Naive thymus-derived CD4-positive, alpha-beta T cell (primary cell): ENCODE data around the gene MYCBP2. TPM values are rescaled to one million over a fixed set of nuclear protein-coding genes. Genes with fewer than 3 reads are reported as not detected.
A peak's percentile ranks its signal among the peaks of the same experiment; 100 is the strongest.
"Not testable (repeated sequence)": the region's sequence is repeated elsewhere in the genome, so short reads cannot be mapped to it uniquely, and the experiment has no call there.

ENCODE experiments used
- ATAC-seq: fragments of 150-1000 bp; cut with Tn5 transposase; 2 replicates; pipeline ENCODE4 v1.10.0; 2021; ENCODE audit warnings: mild to moderate bottlenecking, moderate library complexity
- CTCF ChIA-PET: fragments of 350-600 bp; sonication (Branson Sonifier 250); formaldehyde crosslinking; loops from one replicate; lab custom pipeline; 2021; ENCODE audit warnings: antibody characterized with exemption; lab: Charles Lee
- POLR2A ChIA-PET: fragments of 350-600 bp; sonication (Branson Sonifier 250); formaldehyde crosslinking; loops from one replicate; lab custom pipeline; 2021; ENCODE audit warnings: antibody characterized with exemption, inconsistent platforms; lab: Charles Lee
- DNase-seq, 9 donors: peaks; one replicate each; pipeline versions ENCODE4 v3.0.0 to v3.0.0-alpha.2; 2020 to 2022; ENCODE audit warnings: mixed read lengths in 1 of 9
- H3K27ac ChIP-seq: one replicate; pipeline ENCODE4 v1.7.0; 2013; ENCODE audit warnings: mild to moderate bottlenecking, low read depth, low read length, moderate library complexity
- H3K27me3 ChIP-seq, 2 donors: one replicate each; pipeline ENCODE4 v1.7.0; 2013; ENCODE audit warnings: low read length in 2 of 2, mild to moderate bottlenecking in 2 of 2, moderate library complexity in 2 of 2; ENCODE audit not compliant: control insufficient read depth in 2 of 2, insufficient read depth in 2 of 2
- H3K36me3 ChIP-seq, 3 experiments: 1 replicate in 2 of 3; 2 replicates in 1 of 3; pipeline ENCODE4 v1.7.0; 2013; ENCODE audit warnings: low read length in 3 of 3, mild to moderate bottlenecking in 3 of 3, moderate library complexity in 1 of 3; ENCODE audit not compliant: insufficient read depth in 3 of 3, control insufficient read depth in 2 of 3
- H3K4me1 ChIP-seq, 2 donors: one replicate each; pipeline ENCODE4 v1.7.0; 2013; ENCODE audit warnings: low read length in 2 of 2, mild to moderate bottlenecking in 2 of 2, moderate library complexity in 1 of 2; ENCODE audit not compliant: control insufficient read depth in 2 of 2, insufficient read depth in 2 of 2
- H3K4me3 ChIP-seq: 2 replicates; pipeline ENCODE4 v1.7.0; 2013; ENCODE audit warnings: mild to moderate bottlenecking, low read length
- H3K9me3 ChIP-seq, 3 experiments: 1 replicate in 2 of 3; 2 replicates in 1 of 3; pipeline ENCODE4 v1.7.0; 2013; ENCODE audit warnings: low read length in 3 of 3; ENCODE audit not compliant: control insufficient read depth in 2 of 3
- H3K27ac Mint-ChIP-seq, 9 donors: one replicate each; pipeline ENCODE4 v1.8.0; 2020 to 2022; ENCODE audit warnings: mixed read lengths in 9 of 9, mild to moderate bottlenecking in 8 of 9, moderate library complexity in 5 of 9, inconsistent platforms in 2 of 9
- H3K27me3 Mint-ChIP-seq, 5 donors: one replicate each; pipeline ENCODE4 v1.8.0; 2021 to 2022; ENCODE audit warnings: mixed read lengths in 5 of 5, mild to moderate bottlenecking in 1 of 5
- H3K36me3 Mint-ChIP-seq, 5 donors: one replicate each; pipeline ENCODE4 v1.8.0; 2020 to 2022; ENCODE audit warnings: mixed read lengths in 5 of 5, mild to moderate bottlenecking in 3 of 5, inconsistent platforms in 1 of 5
- H3K4me1 Mint-ChIP-seq, 7 donors: one replicate each; pipeline ENCODE4 v1.8.0; 2020 to 2022; ENCODE audit warnings: mixed read lengths in 7 of 7, mild to moderate bottlenecking in 3 of 7, inconsistent platforms in 1 of 7
- H3K4me3 Mint-ChIP-seq, 10 donors: one replicate each; pipeline ENCODE4 v1.8.0; 2020 to 2022; ENCODE audit warnings: mild to moderate bottlenecking in 10 of 10, mixed read lengths in 10 of 10, moderate library complexity in 6 of 10, inconsistent platforms in 2 of 10
- H3K9me3 Mint-ChIP-seq, 11 donors: one replicate each; pipeline ENCODE4 v1.8.0; 2020 to 2022; ENCODE audit warnings: mixed read lengths in 11 of 11, mild to moderate bottlenecking in 4 of 11, inconsistent platforms in 1 of 11, moderate library complexity in 1 of 11
- intact Hi-C, 2 donors: fragments of 100-400 bp; cut with micrococcal nuclease; formaldehyde crosslinking; loops; one replicate each; pipeline ENCODE4 v1.15.1; 2023
- polyA plus RNA-seq, 2 donors: library from polyadenylated mRNA; unstranded; fragments of 300-500 nt; fragmentation: Illumina TruSeq; gene quantifications; one replicate each; pipeline ENCODE4 v1.2.3, GENCODE V29; 2021
- total RNA-seq, 6 experiments: library from RNA in 5 of 6; stranded (reverse) in 5 of 6; gene quantifications; 1 replicate in 5 of 6; 2 replicates in 1 of 6; pipeline ENCODE4 v1.2.3 and lab custom pipeline; 2021 to 2026

MYCBP2 gene
- total and polyA plus RNA-seq, 7 experiments from 2014 or later, result 38.8 to 216 (median 162) TPM

DNA sequence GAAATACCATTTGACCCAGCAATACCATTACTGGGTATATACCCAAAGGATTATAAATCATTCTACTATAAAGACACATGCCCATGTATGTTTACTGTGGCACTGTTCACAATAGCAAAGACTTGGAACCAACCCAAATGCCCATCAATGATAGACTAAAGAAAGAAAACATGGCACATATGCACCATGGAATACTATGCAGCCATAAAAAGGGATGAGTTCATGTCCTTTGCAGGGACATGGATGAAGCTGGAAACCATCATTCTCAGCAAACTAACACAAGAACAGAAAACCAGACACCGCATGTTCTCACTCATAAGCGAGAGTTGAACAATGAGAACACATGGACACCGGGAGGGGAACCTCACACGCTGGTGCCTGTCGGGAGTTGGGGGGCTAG, 317.2 kb downstream of the MYCBP2 start:
- H3K4me3 Mint-ChIP-seq, DNase-seq, H3K27me3 Mint-ChIP-seq, H3K27me3 ChIP-seq, H3K4me3 ChIP-seq, CTCF ChIA-PET, intact Hi-C loops, H3K9me3 Mint-ChIP-seq, ATAC-seq, H3K4me1 ChIP-seq, H3K27ac ChIP-seq, H3K9me3 ChIP-seq: not testable (repeated sequence)
- Mint-ChIP-seq H3K4me1 (peaks cover 8 to 64% (median 58%) of the 10 kb centered on the region in 7 donors), H3K27ac (peak overlapping the region in 5 of 9 donors; percentile 6 to 65 (median 53)), H3K36me3 (peaks cover 7 to 58% (median 34%) of the 10 kb centered on the region in 5 donors)
- peaks cover 6 to 65% (median 46%) of the 10 kb centered on the region in 3 experiments for H3K36me3 ChIP-seq
- POLR2A ChIA-PET, result interaction anchor here (2.1 kb wide), 1 partner anchor 17 kb away, joined by 6 read pairs; no protein-coding TSS in a partner anchor

DNA sequence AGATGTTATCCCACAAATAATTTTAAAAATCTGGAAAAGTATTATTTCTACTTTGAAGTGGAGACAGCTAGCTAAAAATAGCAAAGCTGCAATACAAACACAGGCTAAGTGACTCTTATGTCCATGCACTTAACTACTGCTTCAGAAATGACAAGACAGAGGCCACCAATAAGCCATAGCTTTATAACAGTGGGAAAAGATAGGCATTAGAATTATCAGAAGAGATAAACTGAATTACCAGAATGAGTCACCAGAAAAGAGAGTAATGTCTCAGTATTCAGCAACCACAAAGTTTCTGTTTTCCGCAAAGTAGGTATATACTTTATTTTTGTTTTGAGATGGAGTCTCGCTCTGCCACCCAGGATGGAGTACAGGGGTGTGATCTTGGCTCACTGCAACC, 317.9 kb downstream of the MYCBP2 start:
- ChIA-PET POLR2A (interaction anchor here (1.0 to 2.1 kb wide), 2 partner anchors 16 to 17 kb away, joined by 5 to 6 read pairs; partner anchors contain the start of gene FBXL3), CTCF (no interaction called here)
- Histone ChIP-seq H3K27ac (no peak overlapping the region), H3K9me3 (no peaks in the 10 kb centered on the region), H3K27me3 (no peaks in the 10 kb centered on the region), H3K4me3 (no peak overlapping the region), H3K36me3 (peaks cover 6 to 58% (median 41%) of the 10 kb centered on the region in 3 experiments), H3K4me1 (peaks cover 3 to 6% of the 10 kb centered on the region in 2 donors)
- peaks cover 5 to 63% (median 51%) of the 10 kb centered on the region in 7 donors for H3K4me1 Mint-ChIP-seq
- intact Hi-C loops, result no loop called here
- no peaks in the 10 kb centered on the region for H3K27me3 Mint-ChIP-seq
- H3K27ac Mint-ChIP-seq, result peak overlapping the region in 7 of 9 donors; percentile 6 to 70 (median 55)
- H3K36me3 Mint-ChIP-seq, result peaks cover 4 to 52% (median 26%) of the 10 kb centered on the region in 5 donors
- no peak for DNase-seq
- no peak for ATAC-seq
- peaks cover 0 to 1% (median 0%) of the 10 kb centered on the region in 11 donors for H3K9me3 Mint-ChIP-seq
- no peak overlapping the region for H3K4me3 Mint-ChIP-seq

DNA sequence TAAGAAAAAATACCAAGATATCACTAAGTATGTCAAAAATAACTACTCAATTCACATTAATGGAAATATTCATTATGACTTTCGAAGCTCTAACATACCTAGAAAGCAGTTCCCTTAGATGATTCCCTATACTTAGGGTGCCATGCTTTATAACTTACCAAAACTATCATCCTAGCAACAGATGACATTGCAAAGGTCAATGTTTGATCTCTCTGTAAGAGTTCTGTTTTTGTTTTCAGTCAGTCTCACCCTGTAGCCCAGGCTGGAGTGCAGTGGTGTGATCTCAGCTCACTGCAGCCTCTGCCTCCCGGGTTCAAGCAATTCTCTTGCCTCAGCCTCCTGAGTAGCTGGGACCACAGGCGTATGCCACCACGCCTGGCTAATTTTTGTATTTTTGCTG, 318.6 kb downstream of the MYCBP2 start:
- H3K9me3 Mint-ChIP-seq, H3K4me3 ChIP-seq, DNase-seq, H3K27me3 Mint-ChIP-seq, H3K27ac ChIP-seq, H3K4me1 ChIP-seq, H3K9me3 ChIP-seq, intact Hi-C loops, H3K4me3 Mint-ChIP-seq, ATAC-seq, H3K27me3 ChIP-seq: not testable (repeated sequence)
- Mint-ChIP-seq H3K36me3 (peaks cover 4 to 45% (median 22%) of the 10 kb centered on the region in 5 donors), H3K4me1 (peaks cover 2 to 56% (median 44%) of the 10 kb centered on the region in 7 donors), H3K27ac (peak overlapping the region in 4 of 9 donors; percentile 6 to 38 (median 35))
- ChIA-PET POLR2A (interaction anchor here (0.6 to 2.1 kb wide), 4 partner anchors 15 to 115 kb away, joined by 3 to 6 read pairs (median 4); partner anchors contain the start of gene FBXL3), CTCF (interaction anchor here (0.6 kb wide), 1 partner anchor 470 kb away, joined by 3 read pairs; no protein-coding TSS in a partner anchor)
- peaks cover 0 to 51% (median 39%) of the 10 kb centered on the region in 3 experiments for H3K36me3 ChIP-seq

DNA sequence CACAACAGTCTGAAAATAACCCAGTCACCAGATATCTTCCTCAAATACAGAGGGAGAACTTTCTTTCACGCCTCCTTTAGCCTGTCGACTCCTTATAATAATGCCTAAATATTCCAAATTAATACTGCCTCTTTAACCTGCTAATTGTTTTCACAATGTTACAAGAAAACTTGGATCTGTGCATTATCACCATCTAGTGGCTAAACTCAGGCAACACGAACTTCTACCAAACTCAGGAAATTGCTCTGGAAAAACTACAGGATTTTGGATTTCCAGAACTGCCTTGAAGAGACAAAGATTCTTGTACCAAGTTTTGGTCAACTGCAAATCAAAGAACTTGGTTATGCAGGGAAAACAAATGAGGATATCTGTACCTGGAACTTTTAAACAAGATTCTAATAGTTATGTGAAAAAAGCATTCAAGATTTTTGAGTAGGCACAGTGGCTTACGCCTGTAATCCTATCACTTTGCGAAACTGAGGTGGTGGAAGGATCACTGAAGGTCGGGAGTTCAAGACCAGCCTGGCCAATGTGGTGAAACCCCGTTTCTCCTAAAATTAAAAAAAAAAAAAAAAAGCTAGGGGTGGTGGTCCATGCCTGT, 324.2 kb downstream of the MYCBP2 start:
- Mint-ChIP-seq H3K4me3 (peak overlapping the region in 1 of 10 donors; percentile 2), H3K36me3 (peaks cover 5 to 36% (median 22%) of the 10 kb centered on the region in 5 donors), H3K4me1 (peaks cover 7 to 68% (median 55%) of the 10 kb centered on the region in 7 donors), H3K9me3 (no peaks in the 10 kb centered on the region), H3K27ac (peak overlapping the region in 6 of 9 donors; percentile 3 to 84 (median 70)), H3K27me3 (no peaks in the 10 kb centered on the region)
- POLR2A ChIA-PET, result interaction anchor here (0.6 to 3.4 kb wide), 7 partner anchors 8 to 124 kb away, joined by 3 to 47 read pairs (median 3); partner anchors contain the start of genes CLN5 and KCTD12
- DNase-seq, result no peak
- no peak overlapping the region for H3K4me3 ChIP-seq
- intact Hi-C loops, result loop anchor here (1.0 kb wide), 3 partner anchors 10 to 24 kb away; partner anchors contain the start of gene CLN5 (in 1 of the 2)
- ATAC-seq, result no peak
- no peaks in the 10 kb centered on the region for H3K27me3 ChIP-seq
- H3K27ac ChIP-seq, result peak overlapping the region; percentile 17
- H3K9me3 ChIP-seq, result no peaks in the 10 kb centered on the region
- H3K4me1 ChIP-seq, result no peaks in the 10 kb centered on the region
- H3K36me3 ChIP-seq, result peaks cover 0 to 19% (median 17%) of the 10 kb centered on the region in 3 experiments
- CTCF ChIA-PET, result interaction anchor here (0.6 to 2.2 kb wide), 10 partner anchors 10 to 215 kb away, joined by 3 to 7 read pairs (median 4); no protein-coding TSS in a partner anchor

DNA sequence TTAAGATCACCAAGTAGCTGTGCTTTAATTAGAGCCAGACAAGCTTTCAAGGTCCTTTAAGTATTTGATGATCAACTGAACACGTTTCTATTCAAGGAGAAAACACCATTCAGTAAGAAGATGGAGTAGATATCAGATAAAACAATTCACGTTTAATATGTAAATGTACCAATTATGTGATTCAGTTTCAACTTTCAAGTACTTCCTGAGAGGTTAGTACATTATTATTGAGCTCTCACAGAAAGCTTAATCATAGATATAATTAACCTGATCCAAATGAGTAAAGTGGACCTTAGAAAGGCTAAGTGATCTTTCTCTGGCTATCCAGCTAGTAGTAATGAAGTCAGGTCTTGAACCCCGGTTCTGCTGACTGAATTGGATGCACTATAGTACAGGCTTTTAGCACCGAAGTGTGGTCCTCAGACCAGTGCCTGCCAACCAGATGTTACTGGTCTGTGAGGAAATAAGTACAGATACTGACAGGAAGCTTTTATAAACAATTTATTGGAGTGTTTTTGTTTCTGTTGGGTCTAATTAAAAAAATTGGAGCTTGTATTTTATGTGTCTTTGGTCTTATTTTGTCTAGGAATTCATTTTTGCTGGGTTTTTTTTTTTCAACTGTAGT, 324.8 kb downstream of the MYCBP2 start:
- Histone ChIP-seq H3K27ac (peak overlapping the region; percentile 17), H3K9me3 (no peaks in the 10 kb centered on the region), H3K4me3 (no peak overlapping the region), H3K36me3 (peaks cover 0 to 19% (median 14%) of the 10 kb centered on the region in 3 experiments), H3K4me1 (no peaks in the 10 kb centered on the region), H3K27me3 (no peaks in the 10 kb centered on the region)
- CTCF ChIA-PET, result interaction anchor here (0.6 to 2.2 kb wide), 10 partner anchors 9 to 149 kb away, joined by 3 to 7 read pairs (median 4); no protein-coding TSS in a partner anchor
- Mint-ChIP-seq H3K36me3 (peaks cover 5 to 35% (median 23%) of the 10 kb centered on the region in 5 donors), H3K27me3 (no peaks in the 10 kb centered on the region), H3K4me3 (peak overlapping the region in 3 of 10 donors; percentile 2 to 21 (median 16)), H3K9me3 (no peaks in the 10 kb centered on the region), H3K4me1 (peaks cover 10 to 68% (median 49%) of the 10 kb centered on the region in 7 donors), H3K27ac (peak overlapping the region in 8 of 9 donors; percentile 55 to 84 (median 72))
- DNase-seq (no peak), ATAC-seq (peak; percentile 22)
- intact Hi-C loops, result loop anchor here (1.0 kb wide), 3 partner anchors 10 to 24 kb away; partner anchors contain the start of gene CLN5 (in 2 of the 2)
- POLR2A ChIA-PET, result interaction anchor here (0.6 to 3.4 kb wide), 8 partner anchors 10 to 1242 kb away, joined by 3 to 47 read pairs (median 4); partner anchors contain the start of genes CLN5 and KCTD12

DNA sequence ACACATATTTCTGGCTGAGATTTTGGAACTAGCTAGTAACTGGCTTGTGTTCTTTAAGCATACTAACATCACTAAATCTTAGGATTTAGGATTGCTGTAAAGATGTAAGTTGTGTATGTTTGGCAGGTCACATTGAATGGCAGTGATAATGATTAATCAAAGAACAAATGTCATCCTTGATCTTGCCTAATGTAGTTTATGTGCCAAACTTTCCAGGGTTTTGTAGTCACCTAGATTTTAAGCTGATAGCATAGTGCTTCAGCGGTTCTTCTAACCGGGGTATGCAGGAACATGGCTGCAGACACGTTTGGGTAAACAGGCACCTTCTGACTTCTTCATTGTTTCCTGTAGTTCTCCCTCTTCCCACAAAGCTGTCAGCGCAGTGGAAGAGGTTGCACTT, 325.4 kb downstream of the MYCBP2 start:
- ATAC-seq, result no peak
- intact Hi-C loops, result loop anchor here in 1 of 2 donors (1.0 kb wide), 1 partner anchor 9 kb away; the partner anchor contains the start of gene CLN5

More for the DNA sequence above, 325.4 kb downstream of the MYCBP2 start:
- ChIA-PET POLR2A (interaction anchor here (0.6 to 3.4 kb wide), 7 partner anchors 10 to 1241 kb away, joined by 3 to 47 read pairs (median 3); partner anchors contain the start of genes CLN5, FBXL3 and KCTD12), CTCF (interaction anchor here (0.6 to 2.2 kb wide), 8 partner anchors 9 to 149 kb away, joined by 3 to 7 read pairs (median 4); no protein-coding TSS in a partner anchor)
- peaks cover 15 to 70% (median 50%) of the 10 kb centered on the region in 7 donors for H3K4me1 Mint-ChIP-seq
- DNase-seq, result no peak
- no peak overlapping the region for H3K4me3 ChIP-seq
- no peaks in the 10 kb centered on the region for H3K27me3 ChIP-seq
- H3K36me3 Mint-ChIP-seq, result peaks cover 5 to 38% (median 28%) of the 10 kb centered on the region in 5 donors
- H3K9me3 Mint-ChIP-seq, result no peaks in the 10 kb centered on the region
- no peaks in the 10 kb centered on the region for H3K4me1 ChIP-seq
- no peaks in the 10 kb centered on the region for H3K27me3 Mint-ChIP-seq
- peaks cover 0 to 19% (median 10%) of the 10 kb centered on the region in 3 experiments for H3K36me3 ChIP-seq
- peak overlapping the region; percentile 15 for H3K27ac ChIP-seq
- no peaks in the 10 kb centered on the region for H3K9me3 ChIP-seq
- peak overlapping the region in 2 of 10 donors; percentile 16 to 21 for H3K4me3 Mint-ChIP-seq
- peak overlapping the region in 8 of 9 donors; percentile 55 to 84 (median 72) for H3K27ac Mint-ChIP-seq
